Esophagus mucosa (tissue), 1 donor: Measurements from ENCODE around the gene ADCK1. TPM values are rescaled to one million over a fixed set of nuclear protein-coding genes. Genes with fewer than 3 reads are reported as not detected.
"Not testable (repeated sequence)": the region's sequence is repeated elsewhere in the genome, so short reads cannot be mapped to it uniquely, and the experiment has no call there.

ENCODE experiments used
- ATAC-seq: fragments of 200-7000 bp; cut with Tn5 transposase; one replicate; pipeline ENCODE4 v1.9.1; 2020
- total RNA-seq: library from RNA; stranded (reverse); gene quantifications from one replicate; pipeline ENCODE4 v1.2.4, GENCODE V29; 2023
- donor health status: DM: yes; HTN: yes; CAD: no.

ADCK1 gene
- total RNA-seq, 1 donor from 2014 or later, result 4.3 TPM

DNA sequence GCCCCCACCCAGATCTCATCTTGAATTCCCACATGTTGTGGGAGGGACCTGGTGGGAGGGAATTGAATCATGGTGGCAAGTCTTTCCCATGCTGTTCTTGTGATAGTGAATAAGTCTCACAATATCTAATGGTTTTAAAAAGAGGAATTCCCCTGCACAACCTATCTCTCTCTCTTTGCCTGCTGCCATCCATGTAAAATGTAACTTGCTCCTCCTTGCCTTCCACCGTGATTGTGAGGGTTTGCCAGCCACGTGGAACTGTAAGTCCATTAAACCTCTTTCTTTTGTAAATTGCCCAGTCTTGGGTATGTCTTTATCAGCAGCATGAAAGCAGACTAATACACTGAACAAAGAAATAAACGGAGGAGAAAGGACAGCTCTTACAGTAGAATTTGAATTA is 159.8 kb downstream of the ADCK1 start:
- not testable (repeated sequence) for ATAC-seq

DNA sequence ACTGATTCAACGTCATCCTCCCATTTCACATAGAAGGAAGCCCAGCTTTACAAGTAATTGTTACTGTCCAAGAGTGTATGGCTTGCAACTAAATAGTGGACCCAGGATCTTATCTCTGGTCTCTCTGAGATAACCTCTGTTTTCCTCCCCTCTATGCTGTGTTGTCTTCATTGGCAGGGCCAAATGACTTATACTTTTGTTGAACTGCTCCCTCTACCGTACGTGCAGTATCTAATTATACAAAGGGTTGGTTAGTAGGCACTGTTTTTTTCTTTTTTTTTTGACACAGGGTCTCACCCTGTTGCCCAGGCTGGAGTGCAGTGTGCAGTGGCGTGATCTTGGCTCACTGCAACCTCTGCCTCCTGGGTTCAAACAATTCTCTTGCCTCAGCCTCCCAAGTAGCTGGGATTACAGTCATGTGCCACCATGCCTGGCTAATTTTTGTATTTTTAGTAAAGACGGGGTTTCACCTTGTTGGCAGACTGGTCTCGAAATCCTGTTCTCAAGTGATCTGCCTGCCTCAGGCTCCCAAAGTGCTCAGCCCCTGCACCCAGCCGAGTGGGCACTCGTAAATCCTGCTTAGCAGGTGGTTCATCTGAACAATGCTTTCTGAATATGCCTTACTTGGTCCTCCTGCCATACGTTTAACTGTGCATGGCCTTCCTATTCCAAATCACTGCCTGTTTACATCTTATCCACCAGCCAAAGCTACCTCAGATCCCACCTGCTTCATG is 162.1 kb downstream of the ADCK1 start:
- no peak for ATAC-seq

DNA sequence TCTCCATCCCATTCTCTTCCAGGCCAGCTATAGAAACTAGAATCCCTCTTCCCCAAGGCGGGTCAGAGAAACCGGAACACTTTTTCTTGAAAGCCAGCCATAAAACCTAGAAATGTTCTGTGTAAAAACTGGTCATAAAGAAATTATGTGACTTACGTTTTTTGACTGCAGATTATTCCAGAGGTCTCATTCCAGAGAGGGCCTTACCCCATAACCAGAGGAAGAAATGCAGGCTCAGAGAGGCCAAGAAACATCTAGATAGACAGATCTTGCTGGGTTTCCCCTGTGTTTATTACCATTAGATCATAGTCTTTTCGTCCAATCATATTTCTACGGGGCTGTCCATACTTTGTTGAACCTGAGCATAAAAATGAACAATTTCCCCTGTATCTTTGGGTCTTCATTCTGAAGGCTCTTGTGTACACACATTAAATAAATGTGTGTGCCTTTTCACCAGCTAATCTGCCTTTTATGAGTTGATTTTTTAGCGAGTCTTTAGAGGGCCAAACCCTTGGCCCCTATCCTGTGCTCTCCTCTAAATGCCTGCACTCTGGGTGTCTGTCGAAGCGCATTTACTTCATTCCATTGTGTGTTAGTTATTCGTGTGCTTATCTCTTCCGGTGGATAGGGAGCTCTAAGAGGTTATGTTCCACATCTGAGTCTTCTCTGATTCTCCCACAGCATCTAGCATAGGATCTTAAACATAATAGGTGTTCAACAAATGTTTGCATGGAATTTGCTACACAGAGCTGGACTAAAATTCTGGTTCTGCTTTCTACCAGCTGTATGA is 163.0 kb downstream of the ADCK1 start:
- ATAC-seq, result no peak

DNA sequence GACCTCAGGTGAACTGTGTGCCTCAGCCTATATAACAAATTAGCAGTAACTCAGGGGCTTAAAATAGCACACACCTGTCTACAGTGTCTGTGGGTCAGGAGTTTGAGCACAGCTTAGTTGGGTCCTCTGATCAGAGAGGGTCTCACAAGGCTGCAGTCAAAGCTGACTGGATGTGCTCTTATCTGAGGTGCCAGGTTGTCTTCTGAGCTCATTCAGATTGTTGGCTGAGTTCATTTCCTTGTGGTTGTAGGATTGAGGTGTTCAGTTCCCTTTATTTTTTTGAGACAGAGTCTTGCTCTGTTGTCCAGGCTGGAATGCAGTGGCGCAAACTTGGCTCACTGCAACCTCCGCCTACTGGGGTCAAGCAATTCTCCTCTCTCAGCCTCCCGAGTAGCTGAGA is 164.7 kb downstream of the ADCK1 start:
- ATAC-seq, result no peak

DNA sequence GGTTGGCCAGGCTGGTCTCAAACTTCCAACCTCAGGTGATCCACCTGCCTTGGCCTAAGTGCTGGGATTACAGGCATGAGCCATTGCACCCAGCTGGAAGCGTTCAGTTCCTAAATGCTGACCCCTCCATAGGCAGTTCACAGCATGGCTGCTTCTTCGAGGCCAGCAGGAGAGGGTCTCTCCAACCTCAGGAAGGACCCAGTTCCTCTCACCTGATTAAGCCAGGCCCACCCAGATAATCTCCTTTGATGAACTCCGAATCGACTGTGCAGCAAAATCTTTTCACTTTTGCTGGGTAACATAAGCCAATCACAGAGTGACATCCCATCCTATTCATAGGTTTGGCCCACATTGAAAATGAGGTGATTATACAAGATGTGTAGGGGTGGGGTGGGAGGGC is 165.1 kb downstream of the ADCK1 start:
- no peak for ATAC-seq

DNA sequence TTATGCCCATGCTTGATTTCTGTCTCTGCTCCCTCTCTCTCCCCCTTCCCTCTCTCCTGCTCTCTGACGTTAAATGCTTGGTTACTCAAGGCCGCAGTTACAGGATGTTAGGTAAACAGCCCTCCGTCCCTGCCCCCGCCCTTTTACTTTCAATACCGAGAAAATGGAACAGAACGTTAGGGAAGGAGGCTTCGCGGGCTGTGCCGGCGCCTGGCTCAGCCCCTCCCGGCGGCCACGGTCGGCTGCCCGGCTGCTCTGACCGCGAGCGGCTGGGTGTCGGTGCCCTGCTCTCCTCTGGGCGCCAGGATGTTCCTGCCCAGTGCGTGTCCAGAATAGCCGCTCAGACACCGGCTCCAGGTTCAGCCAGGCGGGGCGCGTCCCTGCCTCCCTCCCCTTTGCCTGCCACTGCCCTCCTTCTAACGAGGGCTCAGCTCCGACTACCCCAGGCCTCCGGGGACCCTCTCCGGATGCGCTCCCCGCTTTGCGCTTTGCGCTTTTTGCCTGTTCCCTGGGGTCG is 166.1 kb downstream of the ADCK1 start:
- ATAC-seq, result no peak

DNA sequence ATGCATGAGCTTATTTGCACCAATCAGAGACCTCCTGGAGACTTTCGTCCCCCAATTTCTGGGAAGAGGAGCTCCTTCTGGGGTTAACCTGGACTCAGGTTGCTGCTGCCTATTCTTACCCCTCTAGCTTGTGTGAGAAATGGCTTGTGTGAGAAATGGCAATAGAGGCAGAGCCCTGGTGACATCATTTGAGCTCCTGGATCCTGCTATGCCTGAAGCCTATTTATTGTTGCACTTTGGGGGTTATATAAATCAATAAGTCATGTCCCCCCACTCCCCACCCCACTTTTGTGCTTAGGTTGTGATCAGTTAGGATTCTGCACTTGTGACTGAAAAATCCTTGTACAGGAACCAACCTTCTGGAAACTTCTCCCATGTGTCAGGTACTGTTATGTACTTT is 167.2 kb downstream of the ADCK1 start:
- ATAC-seq, result no peak

DNA sequence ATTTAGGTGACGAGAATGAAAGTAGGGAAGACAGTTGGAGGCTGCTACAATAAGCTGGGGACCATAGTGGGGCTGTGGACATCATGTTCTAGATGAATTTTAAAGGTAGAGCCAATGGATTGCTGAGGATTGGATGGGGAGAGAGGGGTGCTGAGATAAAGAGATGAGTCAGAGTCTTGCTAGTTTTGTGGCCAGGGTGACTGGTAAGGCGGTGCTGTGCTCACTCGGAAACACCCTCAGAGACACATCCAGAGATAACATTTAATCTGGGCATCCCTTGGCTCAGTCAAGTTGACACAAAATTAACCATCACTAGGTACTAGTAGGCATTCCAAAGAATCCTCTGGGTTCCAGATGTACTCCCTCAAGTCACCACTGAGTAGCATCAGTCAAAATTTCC is 170.7 kb downstream of the ADCK1 start:
- no peak for ATAC-seq

DNA sequence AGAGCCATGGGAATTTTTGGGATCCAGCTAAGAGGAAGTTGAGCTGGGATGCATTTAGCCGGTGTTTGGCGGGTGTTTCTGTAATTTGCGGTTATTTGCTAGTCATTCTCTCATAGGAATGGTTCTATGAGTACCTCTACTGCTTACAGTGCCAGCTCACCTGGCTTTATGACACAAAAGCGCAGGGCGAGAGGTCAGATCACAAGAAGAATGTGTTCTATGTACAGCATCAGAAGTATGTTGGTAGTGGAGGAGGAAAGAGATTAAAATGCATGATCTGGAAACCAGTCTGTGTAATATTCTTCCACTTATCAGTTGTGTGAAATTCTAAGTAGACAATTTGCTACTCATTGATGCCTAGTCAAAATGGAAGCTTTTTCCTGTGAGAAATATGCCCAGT is 173.3 kb downstream of the ADCK1 start:
- ATAC-seq, result no peak

DNA sequence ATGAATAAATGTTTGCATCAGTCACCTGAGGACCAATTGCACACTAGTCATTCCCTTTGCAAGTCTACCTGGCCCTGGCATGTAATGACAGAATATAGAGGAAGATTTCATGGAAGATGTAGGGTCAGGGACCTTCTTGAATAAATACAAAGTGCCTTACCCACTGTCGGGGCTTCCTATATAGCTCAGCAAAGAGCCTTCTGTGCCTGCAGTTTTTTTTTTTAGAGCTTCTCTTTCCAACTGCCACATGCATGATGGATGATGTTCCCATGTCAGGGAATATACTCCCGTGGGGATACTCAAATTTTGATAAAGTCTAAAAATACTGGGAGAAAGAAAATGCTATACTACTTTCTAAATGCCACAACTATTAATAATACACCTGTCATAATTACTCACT is 176.7 kb downstream of the ADCK1 start:
- no peak for ATAC-seq

DNA sequence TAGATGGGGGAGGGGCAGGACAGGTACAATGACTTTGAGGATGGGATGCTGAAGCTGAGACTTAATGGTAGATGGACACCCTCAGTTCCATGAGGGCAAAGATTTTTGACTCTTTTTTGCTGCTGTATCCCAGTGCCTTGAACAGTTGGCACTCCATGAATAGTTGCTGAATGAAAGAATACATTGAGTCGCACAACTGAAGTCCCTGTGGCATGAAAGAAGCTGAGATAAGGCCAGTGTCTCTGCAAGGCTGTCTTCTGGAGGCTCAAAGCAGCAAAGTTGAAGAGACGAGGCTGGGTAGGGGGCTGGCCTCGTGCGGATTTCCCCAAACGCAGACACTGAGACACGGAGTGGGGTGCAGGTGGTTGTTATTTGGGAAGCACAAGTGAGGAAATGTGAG is 179.3 kb downstream of the ADCK1 start:
- no peak for ATAC-seq

DNA sequence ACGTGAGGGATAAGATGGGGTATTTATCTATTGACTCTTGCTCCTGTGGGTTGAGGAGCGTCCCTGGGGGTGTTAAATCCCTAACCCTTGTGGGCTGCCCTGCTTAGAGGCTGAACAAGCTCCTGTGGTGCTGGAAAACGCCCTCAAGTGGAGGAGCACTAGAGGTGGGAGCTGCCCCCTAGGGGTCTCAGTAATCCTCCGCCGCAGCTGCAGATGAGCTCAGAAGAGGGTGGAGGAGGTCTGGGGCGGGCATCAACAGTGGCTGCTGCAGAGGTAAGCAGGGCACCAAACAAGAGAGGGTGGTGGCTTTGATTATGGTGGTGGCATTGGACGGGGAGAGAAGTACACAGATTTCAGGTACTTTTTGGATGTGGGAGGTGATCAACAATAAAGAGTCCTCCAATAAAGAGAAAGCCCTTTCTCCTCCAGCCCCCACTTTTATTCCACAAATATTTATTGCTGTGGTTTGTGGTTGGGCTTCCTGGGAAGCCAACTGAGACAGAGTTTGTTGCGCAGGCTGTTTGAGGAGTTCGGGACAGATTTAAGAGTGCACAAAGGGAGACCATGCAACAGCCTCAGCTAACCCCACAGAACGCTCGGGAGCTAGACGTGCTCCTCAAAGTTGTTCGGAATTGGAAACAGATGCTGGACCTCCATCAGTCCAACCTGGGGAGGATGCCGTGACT is 179.9 kb downstream of the ADCK1 start:
- no peak for ATAC-seq

DNA sequence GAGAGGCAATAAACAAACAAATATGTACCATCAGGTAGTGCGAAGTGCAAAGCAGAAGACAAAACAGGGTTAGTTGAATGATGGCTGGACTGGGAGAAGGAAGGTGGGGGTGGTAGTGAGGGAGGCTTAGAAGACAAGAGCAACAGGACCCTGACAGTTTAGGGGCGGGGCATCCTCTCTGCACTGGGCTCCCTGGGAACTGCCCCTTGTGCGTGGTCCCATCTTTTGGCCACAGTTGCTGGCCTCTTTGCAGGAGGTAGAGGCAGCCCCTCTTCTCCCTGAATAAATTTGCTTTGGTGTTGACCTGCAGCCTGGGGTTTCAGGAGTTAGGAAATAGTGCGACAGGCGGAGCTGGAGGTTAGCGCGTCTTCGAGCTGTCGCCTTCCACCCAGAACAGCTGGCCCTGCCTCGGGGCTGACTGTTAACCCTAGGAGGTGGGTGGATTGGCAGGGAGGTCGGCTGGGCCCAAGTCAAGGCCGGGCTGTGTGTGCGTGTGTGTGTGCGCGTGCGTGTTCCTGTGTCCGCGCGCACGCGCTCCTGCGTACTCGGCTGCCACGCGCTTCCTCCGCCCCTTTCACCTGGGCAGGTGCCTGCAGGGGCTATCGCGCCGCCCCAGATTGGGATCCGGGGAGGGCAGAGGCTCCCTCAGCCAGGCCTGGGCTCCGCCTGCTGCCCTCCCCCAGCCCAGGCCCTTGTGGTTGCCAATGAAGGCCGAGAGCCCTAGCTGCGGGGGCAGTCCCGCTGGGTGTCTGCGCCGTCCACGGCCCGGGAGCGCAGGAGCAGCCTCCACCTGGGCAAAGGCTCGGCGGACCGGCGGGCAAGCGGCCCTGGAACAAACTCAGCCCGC is 180.8 kb downstream of the ADCK1 start:
- peak; percentile 73 for ATAC-seq

Other genes with a start within 250 kb of the ADCK1 start
- gene SPTLC2, start 183.5 kb upstream of the ADCK1 start, total RNA-seq, result 40.1 TPM
- 7.5 TPM for gene ALKBH1, start 92.1 kb upstream of the ADCK1 start, total RNA-seq
- 113 TPM for gene SLIRP, start 92.0 kb upstream of the ADCK1 start, total RNA-seq
- gene SNW1, start 39.0 kb upstream of the ADCK1 start, total RNA-seq, result 54.2 TPM